Fibroblast of lung (primary cell): Measurements from ENCODE around the gene RBM38.

ENCODE experiments used
- EZH2 ChIP-seq: IDR thresholded peaks from 2 replicates; pipeline ENCODE4 v1.5.1; 2012; ENCODE audit warnings: low read length, control low read depth, mild to moderate bottlenecking; ENCODE audit errors: missing control alignments
- TF ChIP-seq, protein P1 (sequence below), 2 donors: IDR thresholded peaks in 1 of 2; conservative IDR thresholded peaks in 1 of 2; 1 replicate in 1 of 2; 2 replicates in 1 of 2; pipeline ENCODE4 v1.5.1; 2011 to 2012; ENCODE audit warnings: low read length in 2 of 2, control low read depth in 1 of 2, inconsistent platforms in 1 of 2, low read depth in 1 of 2, mild to moderate bottlenecking in 1 of 2

DNA sequence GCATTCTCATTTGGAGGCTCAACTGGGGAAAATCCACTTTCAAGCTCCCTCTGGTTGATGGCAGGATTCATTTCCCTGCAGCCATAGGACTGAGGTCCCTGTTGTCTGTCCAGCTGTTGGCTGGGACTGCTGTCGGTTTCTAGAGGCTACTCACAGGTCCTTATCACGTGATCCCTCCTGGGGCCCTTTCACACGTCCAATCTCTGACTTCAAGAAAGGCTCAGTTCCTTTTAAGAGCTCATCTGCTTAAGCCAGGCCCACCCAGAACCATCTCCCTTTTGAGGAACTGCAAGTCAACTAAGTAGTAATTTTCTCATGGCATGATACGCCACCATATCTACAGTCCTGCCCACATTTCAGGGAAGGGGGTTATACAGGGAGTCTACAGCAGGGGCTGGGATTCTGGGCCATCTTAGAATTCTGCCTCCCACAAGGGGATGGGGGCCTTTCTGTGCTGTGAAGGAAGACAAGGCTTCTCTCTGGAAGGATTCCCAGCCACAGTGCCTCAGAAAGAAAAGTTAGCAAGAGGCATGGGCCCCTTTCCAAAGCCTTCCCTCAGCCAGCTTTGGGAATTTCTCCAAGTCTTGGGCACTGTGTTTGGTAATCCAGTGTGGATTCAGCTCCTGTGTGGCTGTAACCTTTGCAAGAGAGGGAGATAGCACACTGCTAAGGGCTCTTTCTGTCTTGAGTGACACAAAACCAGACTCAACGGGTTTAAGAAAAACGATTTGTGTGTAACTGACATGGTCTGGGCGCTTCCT lies 67.4 kb downstream of the RBM38 start:
- TF ChIP-seq, protein P1, sequence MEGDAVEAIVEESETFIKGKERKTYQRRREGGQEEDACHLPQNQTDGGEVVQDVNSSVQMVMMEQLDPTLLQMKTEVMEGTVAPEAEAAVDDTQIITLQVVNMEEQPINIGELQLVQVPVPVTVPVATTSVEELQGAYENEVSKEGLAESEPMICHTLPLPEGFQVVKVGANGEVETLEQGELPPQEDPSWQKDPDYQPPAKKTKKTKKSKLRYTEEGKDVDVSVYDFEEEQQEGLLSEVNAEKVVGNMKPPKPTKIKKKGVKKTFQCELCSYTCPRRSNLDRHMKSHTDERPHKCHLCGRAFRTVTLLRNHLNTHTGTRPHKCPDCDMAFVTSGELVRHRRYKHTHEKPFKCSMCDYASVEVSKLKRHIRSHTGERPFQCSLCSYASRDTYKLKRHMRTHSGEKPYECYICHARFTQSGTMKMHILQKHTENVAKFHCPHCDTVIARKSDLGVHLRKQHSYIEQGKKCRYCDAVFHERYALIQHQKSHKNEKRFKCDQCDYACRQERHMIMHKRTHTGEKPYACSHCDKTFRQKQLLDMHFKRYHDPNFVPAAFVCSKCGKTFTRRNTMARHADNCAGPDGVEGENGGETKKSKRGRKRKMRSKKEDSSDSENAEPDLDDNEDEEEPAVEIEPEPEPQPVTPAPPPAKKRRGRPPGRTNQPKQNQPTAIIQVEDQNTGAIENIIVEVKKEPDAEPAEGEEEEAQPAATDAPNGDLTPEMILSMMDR (conservative IDR thresholded peaks at IDR 0.05 in 1 of 2, IDR thresholded peaks at IDR 0.05 in 1 of 2; ENCODE audit: low read depth in 1 of 2, low read length in 2 of 2), result no peak
- no peak for TF ChIP-seq EZH2
